BJ (cell line): ENCODE measurements around the gene RFTN2. TPM values are rescaled to one million over a fixed set of nuclear protein-coding genes. Genes with fewer than 3 reads are reported as not detected.

Experiments used
- CTCF ChIA-PET: fragments of 350-600 bp; formaldehyde crosslinking; extraction: SDS; loops from one replicate; lab custom pipeline; 2021; ENCODE audit warnings: antibody characterized with exemption, inconsistent platforms; lab: Yijun Ruan, JAX
- POLR2A ChIA-PET: fragments of 300-600 bp; sonication (Branson Sonifier 250); formaldehyde crosslinking; extraction: SDS; loops from one replicate; lab custom pipeline; 2021; ENCODE audit warnings: antibody characterized with exemption; lab: Charles Lee
- DNase-seq: peaks from one replicate; pipeline ENCODE4 v3.0.0-alpha.2; 2011; ENCODE audit warnings: low read depth
- H3K27me3 ChIP-seq: 2 replicates; pipeline ENCODE4 v1.6.0; 2011; ENCODE audit warnings: low read length; ENCODE audit not compliant: control insufficient read depth, insufficient read depth
- H3K36me3 ChIP-seq: 2 replicates; pipeline ENCODE4 v1.5.1; 2011; ENCODE audit warnings: low read length; ENCODE audit not compliant: control insufficient read depth, insufficient read depth
- H3K4me3 ChIP-seq: 2 replicates; pipeline ENCODE4 v1.5.1; 2011; ENCODE audit warnings: low read depth, mild to moderate bottlenecking, control low read depth, low read length
- polyA plus RNA-seq: library from polyadenylated mRNA; depleted of rRNA; stranded (reverse); fragments of >200 nt; gene quantifications from 2 replicates; pipeline ENCODE4 v1.2.3, GENCODE V29; 2011
- TF ChIP-seq, protein P1 (sequence below): IDR thresholded peaks from 2 replicates; pipeline ENCODE4 v1.5.1; 2011; ENCODE audit warnings: low read depth, mild to moderate bottlenecking, control low read depth, inconsistent platforms, low read length, moderate library complexity; ENCODE audit not compliant: insufficient read depth

RFTN2 gene
- polyA plus RNA-seq, 1 experiment = 0.16 TPM

DNA sequence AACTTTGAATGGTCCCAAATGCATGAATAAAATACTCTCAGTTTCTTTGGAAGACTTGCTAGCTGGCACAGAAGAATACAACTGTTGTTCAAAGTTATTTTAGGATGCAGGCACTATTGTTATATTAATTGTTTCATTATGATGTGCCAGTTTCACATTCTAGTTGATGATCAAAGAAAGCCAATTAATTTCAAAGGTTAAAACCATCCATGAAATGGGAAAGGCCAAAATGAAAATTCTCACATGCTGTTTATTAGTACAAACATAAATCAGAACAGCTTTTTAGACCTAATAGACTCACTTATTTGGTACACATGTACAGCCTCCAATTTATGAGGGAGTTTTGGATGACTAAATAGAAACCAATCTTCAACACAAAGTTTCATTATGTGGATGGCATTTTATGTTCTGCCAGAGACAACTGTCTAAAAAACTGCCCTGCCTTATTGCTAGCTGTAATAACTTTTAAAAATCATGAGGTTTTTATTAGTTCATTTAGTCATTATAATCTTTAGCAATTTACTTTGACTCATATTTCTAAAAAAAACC is 42.2 kb downstream of the RFTN2 start:
- TF ChIP-seq, protein P1, sequence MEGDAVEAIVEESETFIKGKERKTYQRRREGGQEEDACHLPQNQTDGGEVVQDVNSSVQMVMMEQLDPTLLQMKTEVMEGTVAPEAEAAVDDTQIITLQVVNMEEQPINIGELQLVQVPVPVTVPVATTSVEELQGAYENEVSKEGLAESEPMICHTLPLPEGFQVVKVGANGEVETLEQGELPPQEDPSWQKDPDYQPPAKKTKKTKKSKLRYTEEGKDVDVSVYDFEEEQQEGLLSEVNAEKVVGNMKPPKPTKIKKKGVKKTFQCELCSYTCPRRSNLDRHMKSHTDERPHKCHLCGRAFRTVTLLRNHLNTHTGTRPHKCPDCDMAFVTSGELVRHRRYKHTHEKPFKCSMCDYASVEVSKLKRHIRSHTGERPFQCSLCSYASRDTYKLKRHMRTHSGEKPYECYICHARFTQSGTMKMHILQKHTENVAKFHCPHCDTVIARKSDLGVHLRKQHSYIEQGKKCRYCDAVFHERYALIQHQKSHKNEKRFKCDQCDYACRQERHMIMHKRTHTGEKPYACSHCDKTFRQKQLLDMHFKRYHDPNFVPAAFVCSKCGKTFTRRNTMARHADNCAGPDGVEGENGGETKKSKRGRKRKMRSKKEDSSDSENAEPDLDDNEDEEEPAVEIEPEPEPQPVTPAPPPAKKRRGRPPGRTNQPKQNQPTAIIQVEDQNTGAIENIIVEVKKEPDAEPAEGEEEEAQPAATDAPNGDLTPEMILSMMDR = no peak
- DNase-seq = no peak
- no peak overlapping the region for H3K4me3 ChIP-seq
- POLR2A ChIA-PET = no interaction called here
- no peaks in the 10 kb centered on the region for H3K36me3 ChIP-seq
- CTCF ChIA-PET = no interaction called here
- H3K27me3 ChIP-seq = no peaks in the 10 kb centered on the region

DNA sequence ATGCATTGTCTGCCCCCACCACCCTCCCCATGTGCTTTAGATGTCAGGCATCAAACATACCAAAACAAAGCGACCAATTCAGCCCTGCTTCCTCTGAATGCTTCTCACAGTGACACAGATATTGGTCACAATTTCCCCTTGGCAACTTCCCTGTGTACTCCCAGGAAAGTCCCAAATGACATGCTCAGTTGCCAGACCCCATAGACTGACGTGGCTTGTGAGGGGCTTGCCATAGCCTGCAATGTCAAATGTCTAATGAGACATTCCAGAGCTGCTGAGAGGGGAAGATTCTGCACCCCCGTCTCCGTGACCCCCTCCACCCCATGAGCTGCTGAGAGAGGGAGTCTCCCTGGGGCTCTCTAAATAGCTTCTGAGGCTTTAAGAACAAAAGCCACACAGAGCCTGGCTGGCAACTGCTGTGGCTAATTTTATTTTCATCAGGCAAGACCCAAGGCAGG is 47.3 kb downstream of the RFTN2 start:
- no peaks in the 10 kb centered on the region for H3K27me3 ChIP-seq
- H3K4me3 ChIP-seq = no peak overlapping the region
- H3K36me3 ChIP-seq = no peaks in the 10 kb centered on the region
- no peak for DNase-seq
- ChIA-PET CTCF (no interaction called here), POLR2A (no interaction called here)
- TF ChIP-seq, protein P1 = no peak

DNA sequence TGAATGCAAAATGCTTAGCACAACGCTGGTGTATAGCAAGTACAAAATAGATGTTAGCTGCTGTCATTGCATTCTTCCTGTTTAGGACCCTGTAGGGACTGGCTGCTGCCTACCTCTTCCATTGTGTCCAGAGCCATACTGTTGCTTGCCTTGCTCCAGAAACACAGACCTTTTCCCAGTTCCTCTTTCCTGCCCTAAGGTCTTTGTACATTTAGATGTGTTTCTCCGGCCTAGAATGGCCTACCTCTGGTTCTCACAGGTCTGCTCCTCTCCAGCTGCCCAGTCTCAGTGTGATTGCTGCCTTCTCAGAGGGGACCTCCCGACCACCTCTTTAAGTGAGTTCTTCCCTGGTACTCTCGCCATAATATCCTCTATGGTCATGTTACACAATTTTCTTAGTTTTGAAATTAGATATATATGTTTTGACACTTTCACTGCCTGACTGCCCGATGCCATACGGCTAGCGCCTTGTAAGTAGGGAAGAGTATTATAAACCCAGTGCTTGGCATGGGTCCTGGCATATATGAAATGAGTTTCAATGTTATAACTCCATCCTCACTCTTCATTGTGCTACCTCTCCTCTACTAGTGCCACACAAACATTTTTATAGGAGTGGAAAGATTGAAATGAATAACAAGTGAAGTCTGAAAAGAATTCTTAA is 48.3 kb downstream of the RFTN2 start:
- Histone ChIP-seq H3K4me3 (no peak overlapping the region), H3K27me3 (no peaks in the 10 kb centered on the region), H3K36me3 (no peaks in the 10 kb centered on the region)
- TF ChIP-seq, protein P1 = no peak
- ChIA-PET POLR2A (no interaction called here), CTCF (no interaction called here)
- no peak for DNase-seq

DNA sequence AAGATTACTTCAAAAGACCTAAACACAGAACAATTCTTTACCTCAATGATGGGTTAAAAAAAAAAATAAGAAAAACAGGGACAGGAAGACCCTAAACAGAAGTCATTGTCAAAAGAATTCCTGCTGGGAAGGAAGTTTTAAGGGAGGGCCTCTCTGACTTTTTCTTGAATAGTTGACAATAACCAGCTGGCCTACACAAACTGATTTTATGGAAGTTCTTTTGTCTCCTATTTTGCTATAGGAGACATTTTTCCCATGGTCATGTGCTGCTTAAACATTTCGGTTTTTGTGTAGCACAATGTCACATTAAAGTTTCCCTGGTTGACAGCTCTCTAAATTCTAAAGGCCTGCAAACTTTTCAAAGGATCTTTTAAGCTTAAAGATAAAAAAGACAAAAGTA is 55.3 kb downstream of the RFTN2 start:
- CTCF ChIA-PET = no interaction called here
- POLR2A ChIA-PET = no interaction called here
- Histone ChIP-seq H3K27me3 (no peaks in the 10 kb centered on the region), H3K4me3 (no peak overlapping the region), H3K36me3 (no peaks in the 10 kb centered on the region)
- no peak for DNase-seq
- TF ChIP-seq, protein P1 = no peak

DNA sequence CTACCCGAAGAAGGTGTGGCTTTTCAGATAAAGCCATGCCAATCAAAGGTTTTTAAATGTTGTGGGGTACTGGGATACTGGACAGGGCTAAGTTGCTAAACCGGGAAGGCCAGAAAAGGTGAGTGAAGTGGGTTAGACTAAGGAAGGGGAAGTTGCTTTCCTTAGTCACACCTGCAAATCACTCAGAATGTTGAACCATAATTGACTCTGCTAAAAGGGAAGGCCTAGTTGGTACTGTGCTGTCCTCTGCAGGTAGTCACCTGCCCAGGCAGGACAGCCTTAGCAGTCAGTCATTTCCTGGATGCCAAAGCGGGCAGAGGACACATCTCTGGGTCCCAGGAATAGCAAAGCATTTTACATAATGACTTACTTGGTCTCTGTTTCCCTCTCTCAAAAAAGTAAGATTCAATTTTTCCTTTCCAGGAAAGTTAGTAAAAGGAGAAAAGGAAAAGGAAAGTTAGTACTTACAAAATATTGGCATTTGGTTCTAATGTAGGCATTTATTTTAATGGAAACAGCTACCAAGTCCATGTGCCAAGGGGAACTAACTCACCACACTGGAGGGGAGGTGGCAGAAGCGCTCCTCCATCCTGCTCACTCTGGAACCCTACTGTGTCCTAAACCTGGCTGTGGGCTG is 60.3 kb downstream of the RFTN2 start:
- Histone ChIP-seq H3K4me3 (no peak overlapping the region), H3K36me3 (no peaks in the 10 kb centered on the region), H3K27me3 (no peaks in the 10 kb centered on the region)
- ChIA-PET POLR2A (no interaction called here), CTCF (no interaction called here)
- TF ChIP-seq, protein P1 = no peak
- DNase-seq = no peak
